Nasal cavity respiratory epithelium epithelial cell of viscerocranial mucosa (primary cell): ENCODE data around the gene SMURF1. TPM values are rescaled to one million over a fixed set of nuclear protein-coding genes. Genes with fewer than 3 reads are reported as not detected.

Source experiments
- total RNA-seq: library from RNA; depleted of rRNA; stranded (reverse); fragments of >200 nt; gene quantifications from 2 replicates; pipeline ENCODE4 v1.2.3, GENCODE V29; 2014

The SMURF1 gene
- total RNA-seq = 51.3 and 58.8 TPM in 2 replicates

DNA sequence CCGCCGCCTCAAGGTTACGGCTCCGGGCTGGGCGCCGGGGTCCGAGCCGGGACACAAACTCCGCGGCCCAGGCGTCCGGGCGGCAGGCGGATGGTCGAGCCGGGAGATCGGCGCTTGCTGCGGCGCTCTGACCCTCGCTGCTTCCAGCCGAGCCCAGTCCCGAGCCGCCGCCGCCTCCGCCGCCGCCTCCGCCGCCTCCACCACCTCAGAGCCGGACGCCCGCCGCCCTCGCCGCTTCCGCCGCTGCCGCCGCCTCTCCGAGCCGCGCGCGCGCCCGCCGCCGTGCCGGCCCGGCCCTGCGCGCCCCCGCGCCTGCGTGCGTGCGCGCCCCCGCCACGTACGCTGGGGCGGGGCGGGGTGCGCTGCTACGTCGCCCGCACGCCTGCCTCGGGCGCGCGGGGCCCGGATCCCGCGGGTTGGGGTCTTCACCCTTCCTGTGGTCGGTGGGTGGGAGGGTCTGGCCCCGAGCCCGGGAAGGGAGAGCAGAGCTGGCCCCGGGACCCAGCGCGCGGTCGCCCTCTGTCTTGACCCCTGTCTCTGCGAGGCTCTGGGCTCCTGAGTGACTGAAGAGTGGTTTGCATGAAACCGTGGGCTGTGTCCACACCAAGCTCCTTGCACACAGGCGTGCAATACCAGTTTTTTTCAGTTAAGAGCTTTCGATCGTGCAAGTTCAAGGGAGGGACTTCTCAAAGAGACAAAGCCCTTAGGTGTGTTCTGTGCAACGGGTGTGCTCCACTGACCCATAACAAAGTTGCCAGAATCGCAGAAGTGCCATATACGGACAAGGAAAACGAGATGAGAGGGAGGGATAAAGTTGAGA lies at the start of gene SMURF1:
Gene SMURF1 (minus strand): TSS at position 256 of the 820 bp plus-strand sequence. CDS start 328 bp downstream, outside the sequence.

Other genes starting within 250 kb of the SMURF1 start
- gene KPNA7, start 64.0 kb upstream of the SMURF1 start, total RNA-seq = 0.50 and 1.7 TPM in 2 replicates
- gene MYH16, start 128.7 kb upstream of the SMURF1 start, total RNA-seq = under 0.01 and 0.36 TPM in 2 replicates
- 141 and 239 TPM in 2 replicates for gene ARPC1A, start 181.8 kb upstream of the SMURF1 start, total RNA-seq
- 145 and 362 TPM in 2 replicates for gene ARPC1B, start 230.6 kb upstream of the SMURF1 start, total RNA-seq